Fibroblast of skin of right biceps (primary cell): ENCODE data around the gene MDP1.
A peak's percentile ranks its signal among the peaks of the same experiment; 100 is the strongest.

Experiments used
- DNase-seq: peaks from one replicate; pipeline ENCODE4 v3.0.0-alpha.2; 2013

The MDP1 gene

DNA sequence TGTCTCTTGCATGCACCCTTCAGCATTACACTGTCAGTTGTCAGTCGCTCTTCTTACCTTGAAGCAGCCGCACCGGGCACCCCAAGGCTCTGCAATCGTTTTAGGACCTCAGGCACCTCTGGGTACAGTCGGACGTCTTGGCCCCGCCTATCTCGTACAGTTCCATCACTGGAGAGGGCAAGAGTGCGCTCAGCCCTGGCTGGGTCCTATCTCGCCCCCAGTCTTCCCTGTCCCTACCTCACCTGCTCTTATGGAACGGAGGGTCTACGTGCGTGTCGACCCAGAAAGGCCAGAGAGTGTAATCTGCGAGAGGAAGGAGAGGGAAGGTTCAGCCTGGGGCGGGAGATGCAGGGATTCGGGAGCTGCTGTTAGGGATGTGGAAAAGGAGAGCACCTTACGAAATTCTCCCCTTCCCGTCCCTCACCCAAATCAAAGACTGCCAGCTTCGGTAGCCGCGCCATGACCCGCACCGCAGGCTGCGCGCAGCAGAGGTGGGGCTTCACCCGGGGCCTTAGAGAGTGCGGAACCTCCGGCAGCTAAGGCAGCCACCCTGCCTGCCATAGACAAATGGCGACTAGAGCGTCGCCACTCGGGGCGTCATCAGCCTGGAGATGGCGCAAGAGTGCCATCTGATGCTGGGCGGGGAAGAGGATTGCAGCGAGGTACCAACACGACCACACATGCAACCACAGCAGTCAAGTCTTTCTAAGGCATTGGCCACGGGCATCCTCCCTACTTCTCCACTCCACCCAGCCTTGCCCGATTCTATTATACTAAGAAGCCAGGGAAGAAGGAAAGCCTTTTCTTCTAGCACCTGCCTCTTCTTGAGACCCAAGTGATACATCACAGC, at the start of gene MDP1:
Gene MDP1, minus strand, starts transcription at position 572 of the 850 bp plus-strand sequence. Its CDS starts 111 bp downstream, at position 461.
- peak; percentile 84 for DNase-seq

- no peak for DNase-seq
Measured at GRCh38 chr14:24264298-24264697, 48.4 kb upstream of the MDP1 start.

DNA sequence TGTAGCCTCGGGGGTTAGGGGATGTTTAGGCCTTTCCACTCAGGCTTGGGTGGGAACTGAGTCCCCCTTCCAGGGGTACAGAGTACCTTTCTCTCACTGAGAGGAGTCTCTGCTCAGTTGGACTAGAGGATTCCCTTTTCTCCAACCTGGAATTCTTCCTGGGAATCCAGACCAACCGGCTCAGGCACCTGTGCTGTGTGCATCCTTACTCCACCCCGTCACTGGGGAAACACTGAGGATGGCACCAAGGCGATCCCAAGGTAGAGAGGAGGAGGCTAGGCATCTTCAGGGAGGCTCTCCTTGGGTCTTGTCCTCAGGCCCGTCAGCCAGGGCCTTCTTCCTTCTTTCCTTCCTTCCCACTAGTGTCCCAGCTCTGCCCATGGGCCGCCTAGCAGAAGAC, 48.0 kb upstream of the MDP1 start:
- DNase-seq: no peak

- DNase-seq: no peak
Measured at GRCh38 chr14:24262821-24263733, 47.2 kb upstream of the MDP1 start, which contains the start of gene TGM1. TGM1 (minus strand) TSS chr14:24263177; CDS start chr14:24262352, 825 bp downstream.

DNA sequence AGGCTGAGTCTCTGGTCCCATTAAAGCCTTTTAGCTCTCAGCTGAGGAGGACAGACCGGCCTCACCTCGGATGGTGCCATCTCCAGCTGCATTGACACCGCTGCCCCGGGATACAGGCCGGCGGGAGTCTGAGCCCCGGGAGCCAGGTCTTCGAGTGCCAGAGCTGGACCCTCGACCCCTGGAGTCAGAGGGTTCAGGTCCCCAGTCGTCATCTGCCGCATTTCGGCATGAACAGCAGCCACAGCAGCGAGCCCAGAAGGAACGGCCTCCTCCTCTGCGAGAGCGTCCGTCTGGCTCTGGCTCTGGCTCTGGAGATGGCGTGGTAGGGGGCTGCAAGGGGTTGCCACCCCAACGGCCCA, 46.1 kb upstream of the MDP1 start:
- DNase-seq: no peak

DNA sequence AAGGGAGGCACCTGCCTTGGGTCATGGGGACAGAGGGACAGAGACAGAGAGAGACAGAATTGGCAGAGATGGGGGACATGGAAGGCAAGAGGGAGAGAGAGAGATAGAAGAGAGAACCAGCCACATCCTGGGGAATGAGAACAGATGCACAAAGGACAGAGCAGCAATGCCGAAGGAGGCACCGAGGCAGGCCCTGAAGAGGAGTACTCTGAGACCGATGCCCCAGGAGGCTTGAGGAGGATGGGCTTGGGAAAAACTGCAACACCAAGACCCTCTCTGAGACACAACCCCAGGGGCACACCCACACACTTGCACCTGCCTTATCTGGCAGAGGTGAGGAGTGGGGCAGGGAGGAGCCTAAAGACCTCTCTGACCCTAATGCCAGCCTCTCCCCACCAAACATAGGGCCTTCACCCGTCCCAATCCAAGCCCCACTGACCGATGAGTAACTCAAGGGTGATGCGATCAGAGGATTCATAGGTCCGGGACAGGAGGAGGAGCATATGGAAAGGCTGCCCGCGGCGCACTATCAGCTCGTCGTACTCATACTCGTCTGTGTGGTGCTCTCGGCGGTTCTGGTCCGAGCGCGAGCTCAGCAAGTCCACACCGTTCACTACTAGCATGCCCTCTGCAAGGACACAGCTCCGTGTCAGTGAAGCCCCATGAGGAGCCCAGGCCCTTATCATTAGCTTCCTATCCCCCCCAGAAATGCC, 45.5 kb upstream of the MDP1 start:
- DNase-seq: no peak

- no peak for DNase-seq
Measured at GRCh38 chr14:24260780-24261157, 44.9 kb upstream of the MDP1 start.

GRCh38 chr14:24260026-24260779, 44.3 kb upstream of the MDP1 start:
- DNase-seq: no peak

GRCh38 chr14:24259282-24260025, 43.6 kb upstream of the MDP1 start:
- DNase-seq: peak; percentile 77

DNA sequence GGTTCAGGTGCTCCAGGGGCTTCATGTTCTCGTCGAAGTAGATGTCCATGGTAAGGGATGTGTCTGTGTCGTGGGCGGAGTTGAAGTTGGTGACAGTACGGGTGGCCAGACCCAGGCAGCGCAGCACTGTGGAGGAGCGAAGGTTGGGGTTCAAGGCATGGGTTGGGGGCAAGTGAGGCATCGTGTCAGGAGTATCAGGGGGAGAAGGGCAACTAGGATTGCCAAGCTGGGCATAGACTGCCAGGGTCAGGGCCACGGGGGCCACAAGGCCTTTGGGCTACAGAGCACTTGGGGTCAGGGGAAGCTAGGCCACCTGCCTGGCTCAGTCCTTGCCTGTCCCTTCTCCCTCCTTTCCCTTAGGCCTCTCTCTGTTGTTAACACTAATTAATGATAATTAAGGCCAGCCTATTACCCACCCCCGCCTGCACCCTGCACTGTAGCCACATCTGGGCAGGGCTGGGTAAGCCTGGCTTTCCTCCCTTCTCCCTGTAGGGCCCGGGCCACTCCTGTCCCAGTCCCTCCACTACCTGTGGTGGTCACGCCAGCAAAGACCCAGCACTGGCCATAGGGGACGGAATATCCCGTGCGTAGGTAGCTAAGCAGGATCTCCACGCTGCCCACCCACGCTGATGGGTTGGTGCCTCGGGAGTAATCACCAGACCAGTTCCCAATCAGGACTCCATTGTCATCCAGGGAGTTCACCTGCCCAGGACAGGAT, 42.8 kb upstream of the MDP1 start:
- DNase-seq: no peak

- DNase-seq: no peak
Measured at GRCh38 chr14:24258119-24258518, 42.3 kb upstream of the MDP1 start.

DNA sequence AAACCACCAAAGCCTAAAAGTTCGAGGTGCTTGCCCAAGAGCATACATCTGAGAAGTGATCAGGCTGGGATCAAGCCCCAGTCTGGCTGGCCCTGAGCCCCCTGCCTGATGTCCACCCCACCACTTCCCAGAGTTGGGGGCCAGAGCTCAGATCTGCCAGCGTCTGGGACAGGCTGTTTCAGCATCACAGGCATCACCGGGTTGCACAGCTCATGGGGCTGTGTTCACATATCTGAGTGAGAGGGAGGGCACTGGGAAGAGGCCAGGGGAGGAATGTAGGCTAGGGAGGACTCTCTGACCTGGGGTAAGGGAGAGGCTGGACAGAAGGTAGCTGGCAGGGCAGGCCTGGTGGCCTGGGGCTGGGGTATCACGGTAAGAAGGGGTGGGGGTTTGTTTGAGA, 41.1 kb upstream of the MDP1 start:
- DNase-seq: no peak

- no peak for DNase-seq
Measured at GRCh38 chr14:24255931-24256711, 40.3 kb upstream of the MDP1 start.

GRCh38 chr14:24255438-24255837, 39.6 kb upstream of the MDP1 start:
- DNase-seq: no peak

GRCh38 chr14:24254630-24255392, 38.9 kb upstream of the MDP1 start:
- no peak for DNase-seq

GRCh38 chr14:24253936-24254335, 38.1 kb upstream of the MDP1 start:
- DNase-seq: no peak

GRCh38 chr14:24252289-24253124, 36.6 kb upstream of the MDP1 start:
- no peak for DNase-seq

DNA sequence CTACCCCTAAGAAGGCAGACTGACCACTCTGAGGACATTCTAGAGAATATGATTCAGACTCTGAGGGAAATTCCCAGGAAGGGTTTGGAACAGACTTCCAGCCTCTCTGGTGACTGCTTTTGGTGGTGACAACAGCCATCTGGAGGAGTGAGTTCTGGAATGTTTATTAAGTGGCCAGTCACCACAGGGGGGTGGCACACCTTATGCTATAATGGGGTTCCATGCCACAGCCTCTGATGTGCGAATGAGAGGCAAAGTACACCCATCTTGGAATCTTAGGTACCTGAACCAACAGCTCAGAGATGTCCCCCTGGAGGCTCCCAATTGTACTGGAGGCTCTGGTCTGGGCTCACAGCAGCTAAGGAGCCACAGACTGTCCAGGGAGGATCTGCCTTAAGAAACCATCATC, 36.0 kb upstream of the MDP1 start:
- DNase-seq: peak; percentile 24
